Bronchial epithelial cell (primary cell): Measurements from ENCODE around the gene CACNA1C. TPM values are rescaled to one million over a fixed set of nuclear protein-coding genes. Genes with fewer than 3 reads are reported as not detected.
"Not testable (repeated sequence)": the region's sequence is repeated elsewhere in the genome, so short reads cannot be mapped to it uniquely, and the experiment has no call there.

ENCODE experiments used
- DNase-seq: peaks from one replicate; pipeline ENCODE4 v3.0.0-alpha.2; 2010; ENCODE audit warnings: low read depth
- FAIRE-seq: peaks from 2 replicates; lab custom pipeline; 2011; peaks lifted over from hg19 to GRCh38; lab: Jason Lieb, UNC
- H3K27me3 ChIP-seq: 2 replicates; pipeline ENCODE4 v1.5.1; 2011; ENCODE audit warnings: low read length; ENCODE audit not compliant: control insufficient read depth, insufficient read depth
- H3K36me3 ChIP-seq: 2 replicates; pipeline ENCODE4 v1.5.1; 2011; ENCODE audit warnings: low read length; ENCODE audit not compliant: control insufficient read depth, insufficient read depth
- H3K4me3 ChIP-seq: 2 replicates; pipeline ENCODE4 v1.5.1; 2011; ENCODE audit warnings: mild to moderate bottlenecking, low read depth, low read length, control low read depth
- CTCF ChIP-seq: IDR thresholded peaks from 2 replicates; pipeline ENCODE4 v1.5.1; 2011; ENCODE audit warnings: mild to moderate bottlenecking, moderate library complexity, low read length, control low read depth, inconsistent platforms; ENCODE audit not compliant: insufficient read depth, severe bottlenecking
- total RNA-seq: library from RNA; depleted of rRNA; stranded (reverse); fragments of >200 nt; gene quantifications from 2 replicates; pipeline ENCODE4 v1.2.1, GENCODE V29; 2014

Gene CACNA1C
- total RNA-seq, 1 donor from 2014 or later: not detected

- no peak overlapping the region for H3K4me3 ChIP-seq
- no peaks in the 10 kb centered on the region for H3K36me3 ChIP-seq
- H3K27me3 ChIP-seq: no peaks in the 10 kb centered on the region
- FAIRE-seq (no peak), DNase-seq (no peak)
- TF ChIP-seq CTCF: no peak
Measured at GRCh38 chr12:2680676-2681039, 627.9 kb downstream of the CACNA1C start.

- FAIRE-seq: no peak
- Histone ChIP-seq H3K36me3 (no peaks in the 10 kb centered on the region), H3K27me3 (no peaks in the 10 kb centered on the region), H3K4me3 (no peak overlapping the region)
- no peak for DNase-seq
- TF ChIP-seq CTCF: no peak
Measured at GRCh38 chr12:2681450-2682205, 628.8 kb downstream of the CACNA1C start.

GRCh38 chr12:2682296-2683251 lies 629.8 kb downstream of the CACNA1C start:
- peak; percentile 35 for TF ChIP-seq CTCF
- Histone ChIP-seq H3K27me3 (no peaks in the 10 kb centered on the region), H3K4me3 (no peak overlapping the region), H3K36me3 (no peaks in the 10 kb centered on the region)
- peak; percentile 97 for FAIRE-seq
- peak; percentile 15 for DNase-seq

GRCh38 chr12:2683283-2684025 lies 630.7 kb downstream of the CACNA1C start:
- Histone ChIP-seq H3K4me3 (no peak overlapping the region), H3K36me3 (no peaks in the 10 kb centered on the region), H3K27me3 (no peaks in the 10 kb centered on the region)
- no peak for TF ChIP-seq CTCF
- DNase-seq (no peak), FAIRE-seq (no peak)

GRCh38 chr12:2684026-2684325 lies 631.2 kb downstream of the CACNA1C start:
- not testable (repeated sequence) for H3K27me3 ChIP-seq, H3K4me3 ChIP-seq, H3K36me3 ChIP-seq, FAIRE-seq, DNase-seq

GRCh38 chr12:2685620-2686279 lies 633.0 kb downstream of the CACNA1C start:
- not testable (repeated sequence) for H3K27me3 ChIP-seq, H3K4me3 ChIP-seq, DNase-seq, H3K36me3 ChIP-seq
- peak; percentile 96 for FAIRE-seq
